GM12892 (cell line): ENCODE results near the gene MYOM3.

ENCODE experiments used
- POLR2A ChIP-seq: IDR thresholded peaks from 2 replicates; pipeline ENCODE4 v1.6.1; 2011; ENCODE audit warnings: low read depth, low read length, control low read depth
- POLR2AphosphoS5 ChIP-seq: IDR thresholded peaks from 2 replicates; pipeline ENCODE4 v1.6.1; 2011; ENCODE audit warnings: low read depth, low read length, control low read depth

GRCh38 chr1:24043345-24044032, 68.4 kb downstream of the MYOM3 start:
- TF ChIP-seq POLR2AphosphoS5 (no peak), POLR2A (no peak)
